ENCODE measurements around the gene IVD.

IVD gene

GRCh38 chr15:40441565-40442531 is 36.3 kb downstream of the IVD start:
- H3K4me3 ChIP-seq (replicated peaks; ENCODE audit: low read depth, low read length) = peak overlapping the region; percentile 61
- no peak for DNase-seq (ENCODE audit: extremely low read depth, low read depth)
- no peak for TF ChIP-seq CTCF (IDR thresholded peaks at IDR 0.05; ENCODE audit: low read depth, low read length, missing control alignments)

GRCh38 chr15:40443255-40443654 is 37.7 kb downstream of the IVD start:
- H3K4me3 ChIP-seq (replicated peaks; ENCODE audit: low read depth, low read length) = no peak overlapping the region
- DNase-seq (ENCODE audit: extremely low read depth, low read depth) = no peak
- no peak for TF ChIP-seq CTCF (IDR thresholded peaks at IDR 0.05; ENCODE audit: low read depth, low read length, missing control alignments)

- no peak overlapping the region for H3K4me3 ChIP-seq (replicated peaks; ENCODE audit: low read depth, low read length)
- no peak for DNase-seq (ENCODE audit: extremely low read depth, low read depth)
- TF ChIP-seq CTCF (IDR thresholded peaks at IDR 0.05; ENCODE audit: low read depth, low read length, missing control alignments) = no peak
Measured at GRCh38 chr15:40443846-40444245, 38.3 kb downstream of the IVD start.

- no peak for TF ChIP-seq CTCF (IDR thresholded peaks at IDR 0.05; ENCODE audit: low read depth, low read length, missing control alignments)
Measured at GRCh38 chr15:40444736-40445135, 39.1 kb downstream of the IVD start.

GRCh38 chr15:40445421-40445922 is 39.9 kb downstream of the IVD start:
- TF ChIP-seq CTCF (IDR thresholded peaks at IDR 0.05; ENCODE audit: low read depth, low read length, missing control alignments) = no peak
- H3K4me3 ChIP-seq (replicated peaks; ENCODE audit: low read depth, low read length) = no peak overlapping the region
- no peak for DNase-seq (ENCODE audit: extremely low read depth, low read depth)

More at GRCh38 chr15:40444736-40445135, 39.1 kb downstream of the IVD start:
- no peak for DNase-seq (ENCODE audit: extremely low read depth, low read depth)
- no peak overlapping the region for H3K4me3 ChIP-seq (replicated peaks; ENCODE audit: low read depth, low read length)

GRCh38 chr15:40446144-40446543 is 40.5 kb downstream of the IVD start:
- no peak for TF ChIP-seq CTCF (IDR thresholded peaks at IDR 0.05; ENCODE audit: low read depth, low read length, missing control alignments)
- no peak for DNase-seq (ENCODE audit: extremely low read depth, low read depth)
- no peak overlapping the region for H3K4me3 ChIP-seq (replicated peaks; ENCODE audit: low read depth, low read length)

All from HFF-Myc (cell line).